Measurements from ENCODE around the gene GJC1. TPM values are rescaled to one million over a fixed set of nuclear protein-coding genes. Genes with fewer than 3 reads are reported as not detected.

Gene GJC1
- polyA plus RNA-seq, 2 donors: 0.83 to 1.2 TPM

- 0 to 1% methylated on average over 44 to 50 of the region's 50 CpGs for WGBS, 2 donors
- Histone ChIP-seq H3K9me3 (ENCODE audit: control insufficient read depth in 2 of 2, insufficient read depth in 1 of 2, low read depth in 1 of 2, low read length in 1 of 2) (no peaks in the 10 kb centered on the region), H3K27ac (ENCODE audit: low read depth in 2 of 2, low read length in 1 of 2) (peak overlapping the region; percentile 43 to 69), H3K27me3 (ENCODE audit: control insufficient read depth in 1 of 2, insufficient read depth in 2 of 2, low read length in 2 of 2) (no peaks in the 10 kb centered on the region), H3K36me3 (ENCODE audit: control insufficient read depth in 2 of 2, insufficient read depth in 2 of 2, low read length in 1 of 2) (no peaks in the 10 kb centered on the region), H3K4me3 (ENCODE audit: low read depth in 1 of 2, low read length in 2 of 2) (peak overlapping the region; percentile 48 to 50), H3K4me1 (ENCODE audit: control insufficient read depth in 2 of 2, insufficient read depth in 2 of 2, low read length in 1 of 2) (peaks cover 0 to 5% of the 10 kb centered on the region in 2 donors)
These were observed 54.8 kb downstream of the GJC1 start for GRCh38 chr17:44775136-44775837.

DNA sequence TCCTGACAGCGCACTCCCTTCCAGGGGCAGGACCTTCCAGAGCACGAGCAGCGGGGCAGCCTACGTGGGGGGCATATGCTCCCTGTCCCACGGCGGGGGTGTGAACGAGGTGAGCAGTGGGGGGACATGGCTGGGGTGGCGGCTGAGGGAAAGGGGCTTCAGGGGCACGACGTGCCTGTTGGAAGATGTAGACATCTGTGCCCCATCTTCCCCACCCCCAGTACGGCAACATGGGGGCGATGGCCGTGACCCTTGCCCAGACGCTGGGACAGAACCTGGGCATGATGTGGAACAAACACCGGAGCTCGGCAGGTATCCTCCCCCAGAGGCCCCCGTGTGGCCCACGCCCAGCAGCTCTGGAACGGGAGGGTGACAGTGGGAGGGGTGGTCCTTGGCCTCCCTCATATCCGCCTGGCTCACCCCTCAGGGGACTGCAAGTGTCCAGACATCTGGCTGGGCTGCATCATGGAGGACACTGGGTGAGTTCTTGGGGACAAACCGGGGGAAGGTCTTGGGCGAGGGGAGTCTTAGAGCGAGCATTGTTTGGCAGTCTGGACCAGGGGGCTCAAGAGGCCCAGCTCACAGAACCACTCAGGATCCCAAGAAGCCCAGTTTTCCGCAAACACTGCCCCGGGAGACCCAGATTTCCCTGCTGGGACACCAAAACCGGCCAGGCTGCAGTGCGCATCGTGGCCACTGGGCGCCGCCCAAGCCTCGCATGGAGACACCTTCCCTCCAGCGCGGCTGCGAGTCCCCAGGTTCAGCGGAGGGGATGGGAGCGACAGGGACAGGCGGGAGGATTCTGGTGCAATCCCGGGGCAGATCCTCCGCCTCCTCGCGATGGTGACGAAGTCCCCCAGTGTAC lies 55.6 kb downstream of the GJC1 start:
- Histone ChIP-seq H3K9me3 (ENCODE audit: control insufficient read depth in 2 of 2, insufficient read depth in 1 of 2, low read depth in 1 of 2, low read length in 1 of 2) (no peaks in the 10 kb centered on the region), H3K27me3 (ENCODE audit: control insufficient read depth in 1 of 2, insufficient read depth in 2 of 2, low read length in 2 of 2) (no peaks in the 10 kb centered on the region), H3K4me3 (ENCODE audit: low read depth in 1 of 2, low read length in 2 of 2) (peak overlapping the region; percentile 48 to 50), H3K27ac (ENCODE audit: low read depth in 2 of 2, low read length in 1 of 2) (peak overlapping the region; percentile 43 to 69), H3K4me1 (ENCODE audit: control insufficient read depth in 2 of 2, insufficient read depth in 2 of 2, low read length in 1 of 2) (peaks cover 0 to 5% of the 10 kb centered on the region in 2 donors), H3K36me3 (ENCODE audit: control insufficient read depth in 2 of 2, insufficient read depth in 2 of 2, low read length in 1 of 2) (no peaks in the 10 kb centered on the region)
- 13 to 18% methylated on average over 37 to 42 of the region's 42 CpGs for WGBS, 2 donors

DNA sequence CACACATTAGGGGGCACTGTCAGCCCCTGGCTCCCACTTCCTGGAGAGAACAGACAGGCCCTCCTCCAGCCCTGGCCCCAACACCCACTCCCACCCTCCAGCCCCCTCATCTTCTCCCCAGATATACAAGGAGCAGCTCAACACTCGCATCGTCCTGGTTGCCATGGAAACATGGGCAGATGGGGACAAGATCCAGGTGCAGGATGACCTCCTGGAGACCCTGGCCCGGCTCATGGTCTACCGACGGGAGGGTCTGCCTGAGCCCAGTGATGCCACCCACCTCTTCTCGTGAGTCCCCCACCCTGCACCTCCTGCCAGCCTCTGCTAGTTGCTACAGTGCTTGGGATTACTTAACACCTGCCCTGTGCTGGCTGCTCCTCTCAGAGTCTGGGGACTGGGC lies 56.9 kb downstream of the GJC1 start:
- Histone ChIP-seq H3K4me1 (ENCODE audit: control insufficient read depth in 2 of 2, insufficient read depth in 2 of 2, low read length in 1 of 2) (peaks cover 0 to 5% of the 10 kb centered on the region in 2 donors), H3K4me3 (ENCODE audit: low read depth in 1 of 2, low read length in 2 of 2) (no peak overlapping the region), H3K9me3 (ENCODE audit: control insufficient read depth in 2 of 2, insufficient read depth in 1 of 2, low read depth in 1 of 2, low read length in 1 of 2) (no peaks in the 10 kb centered on the region), H3K27me3 (ENCODE audit: control insufficient read depth in 1 of 2, insufficient read depth in 2 of 2, low read length in 2 of 2) (no peaks in the 10 kb centered on the region), H3K36me3 (ENCODE audit: control insufficient read depth in 2 of 2, insufficient read depth in 2 of 2, low read length in 1 of 2) (no peaks in the 10 kb centered on the region), H3K27ac (ENCODE audit: low read depth in 2 of 2, low read length in 1 of 2) (no peak overlapping the region)
- WGBS, 2 donors: 43 to 70% methylated on average over 6 of the region's 6 CpGs

GRCh38 chr17:44772308-44773045 lies 57.6 kb downstream of the GJC1 start:
- Histone ChIP-seq H3K4me1 (ENCODE audit: control insufficient read depth in 2 of 2, insufficient read depth in 2 of 2, low read length in 1 of 2) (peaks cover 0 to 5% of the 10 kb centered on the region in 2 donors), H3K36me3 (ENCODE audit: control insufficient read depth in 2 of 2, insufficient read depth in 2 of 2, low read length in 1 of 2) (no peaks in the 10 kb centered on the region), H3K4me3 (ENCODE audit: low read depth in 1 of 2, low read length in 2 of 2) (no peak overlapping the region), H3K9me3 (ENCODE audit: control insufficient read depth in 2 of 2, insufficient read depth in 1 of 2, low read depth in 1 of 2, low read length in 1 of 2) (no peaks in the 10 kb centered on the region), H3K27ac (ENCODE audit: low read depth in 2 of 2, low read length in 1 of 2) (no peak overlapping the region), H3K27me3 (ENCODE audit: control insufficient read depth in 1 of 2, insufficient read depth in 2 of 2, low read length in 2 of 2) (no peaks in the 10 kb centered on the region)
- 51 to 58% methylated on average over 20 to 21 of the region's 21 CpGs for WGBS, 2 donors

DNA sequence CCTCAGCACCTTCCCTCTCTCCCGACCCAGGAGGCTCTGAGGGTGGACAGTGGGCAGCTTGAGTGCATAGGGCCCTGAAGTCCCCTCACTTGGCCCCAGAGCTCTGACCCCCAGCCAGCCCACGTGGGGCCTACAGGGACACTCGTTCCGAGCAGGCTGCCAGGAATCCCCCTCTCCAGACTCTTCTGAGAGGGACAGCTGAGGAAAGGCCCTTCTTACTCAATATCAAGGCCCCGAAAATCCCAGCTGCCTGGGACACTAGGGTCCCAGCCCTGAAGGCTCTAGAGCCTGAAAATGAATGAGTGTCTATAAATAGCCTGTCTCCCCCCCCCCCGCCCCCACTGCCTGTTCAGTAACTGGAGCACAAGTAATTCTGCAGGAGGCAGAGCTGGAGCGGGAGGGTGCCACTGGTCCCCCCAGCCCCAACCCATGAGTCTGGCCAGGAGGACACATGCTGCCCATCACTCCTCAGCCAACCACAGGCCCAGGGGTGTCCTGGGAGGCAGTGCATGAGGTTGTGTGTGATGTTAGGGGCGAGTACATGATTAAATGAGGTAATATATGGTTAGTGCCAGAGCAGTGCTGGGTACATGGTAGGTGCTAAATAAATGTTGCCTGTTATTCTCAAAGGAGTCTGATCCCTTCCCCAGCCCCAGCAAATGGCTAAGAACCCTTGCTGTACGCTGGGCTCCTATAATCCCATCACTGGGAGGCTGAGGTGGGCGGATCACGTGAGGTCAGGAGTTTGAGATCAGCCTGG lies 59.7 kb downstream of the GJC1 start:
- Histone ChIP-seq H3K27me3 (ENCODE audit: control insufficient read depth in 1 of 2, insufficient read depth in 2 of 2, low read length in 2 of 2) (no peaks in the 10 kb centered on the region), H3K4me1 (ENCODE audit: control insufficient read depth in 2 of 2, insufficient read depth in 2 of 2, low read length in 1 of 2) (peaks cover 0 to 5% of the 10 kb centered on the region in 2 donors), H3K36me3 (ENCODE audit: control insufficient read depth in 2 of 2, insufficient read depth in 2 of 2, low read length in 1 of 2) (no peaks in the 10 kb centered on the region), H3K4me3 (ENCODE audit: low read depth in 1 of 2, low read length in 2 of 2) (no peak overlapping the region), H3K27ac (ENCODE audit: low read depth in 2 of 2, low read length in 1 of 2) (no peak overlapping the region), H3K9me3 (ENCODE audit: control insufficient read depth in 2 of 2, insufficient read depth in 1 of 2, low read depth in 1 of 2, low read length in 1 of 2) (no peaks in the 10 kb centered on the region)
- WGBS, 2 donors: 69 to 82% methylated on average over 10 to 11 of the region's 11 CpGs

GRCh38 chr17:44769647-44770084 lies 60.4 kb downstream of the GJC1 start:
- Histone ChIP-seq H3K9me3 (ENCODE audit: control insufficient read depth in 2 of 2, insufficient read depth in 1 of 2, low read depth in 1 of 2, low read length in 1 of 2) (no peaks in the 10 kb centered on the region), H3K4me1 (ENCODE audit: control insufficient read depth in 2 of 2, insufficient read depth in 2 of 2, low read length in 1 of 2) (peaks cover 0 to 3% of the 10 kb centered on the region in 2 donors), H3K27ac (ENCODE audit: low read depth in 2 of 2, low read length in 1 of 2) (no peak overlapping the region), H3K27me3 (ENCODE audit: control insufficient read depth in 1 of 2, insufficient read depth in 2 of 2, low read length in 2 of 2) (no peaks in the 10 kb centered on the region), H3K4me3 (ENCODE audit: low read depth in 1 of 2, low read length in 2 of 2) (no peak overlapping the region), H3K36me3 (ENCODE audit: control insufficient read depth in 2 of 2, insufficient read depth in 2 of 2, low read length in 1 of 2) (no peaks in the 10 kb centered on the region)
- 59 to 72% methylated on average over 13 to 15 of the region's 15 CpGs for WGBS, 2 donors

- no peak overlapping the region for H3K4me3 ChIP-seq (ENCODE audit: low read depth in 1 of 2, low read length in 2 of 2)
- no peaks in the 10 kb centered on the region for H3K27me3 ChIP-seq (ENCODE audit: control insufficient read depth in 1 of 2, insufficient read depth in 2 of 2, low read length in 2 of 2)
- WGBS, 2 donors: 39 to 64% methylated on average over 6 of the region's 6 CpGs
- no peaks in the 10 kb centered on the region for H3K9me3 ChIP-seq (ENCODE audit: control insufficient read depth in 2 of 2, insufficient read depth in 1 of 2, low read depth in 1 of 2, low read length in 1 of 2)
- no peaks in the 10 kb centered on the region for H3K4me1 ChIP-seq (ENCODE audit: control insufficient read depth in 2 of 2, insufficient read depth in 2 of 2, low read length in 1 of 2)
- H3K36me3 ChIP-seq (ENCODE audit: control insufficient read depth in 2 of 2, insufficient read depth in 2 of 2, low read length in 1 of 2): no peaks in the 10 kb centered on the region
- H3K27ac ChIP-seq (ENCODE audit: low read depth in 2 of 2, low read length in 1 of 2): no peak overlapping the region
These were observed 60.9 kb downstream of the GJC1 start for GRCh38 chr17:44769230-44769629.

GRCh38 chr17:44768505-44769142 lies 61.5 kb downstream of the GJC1 start:
- Histone ChIP-seq H3K27me3 (ENCODE audit: control insufficient read depth in 1 of 2, insufficient read depth in 2 of 2, low read length in 2 of 2) (no peaks in the 10 kb centered on the region), H3K36me3 (ENCODE audit: control insufficient read depth in 2 of 2, insufficient read depth in 2 of 2, low read length in 1 of 2) (no peaks in the 10 kb centered on the region), H3K9me3 (ENCODE audit: control insufficient read depth in 2 of 2, insufficient read depth in 1 of 2, low read depth in 1 of 2, low read length in 1 of 2) (no peaks in the 10 kb centered on the region), H3K27ac (ENCODE audit: low read depth in 2 of 2, low read length in 1 of 2) (no peak overlapping the region), H3K4me1 (ENCODE audit: control insufficient read depth in 2 of 2, insufficient read depth in 2 of 2, low read length in 1 of 2) (no peaks in the 10 kb centered on the region), H3K4me3 (ENCODE audit: low read depth in 1 of 2, low read length in 2 of 2) (no peak overlapping the region)
- 75 to 80% methylated on average over 11 of the region's 11 CpGs for WGBS, 2 donors
